HG03575 (cell line): ENCODE measurements around the gene PAK5.
"Not testable (repeated sequence)": the region's sequence is repeated elsewhere in the genome, so short reads cannot be mapped to it uniquely, and the experiment has no call there.

Source experiments
- ATAC-seq: cut with Tn5 transposase; IDR thresholded peaks from one replicate; pipeline ENCODE4 v1.9.1; 2021; ENCODE audit not compliant: unreplicated experiment, insufficient number of reproducible peaks, low FRiP score; ENCODE audit errors: extremely low read depth

Gene PAK5

GRCh38 chr20:9705722-9706476 lies 133.0 kb downstream of the PAK5 start:
- no peak for ATAC-seq

GRCh38 chr20:9699181-9699580 lies 139.7 kb downstream of the PAK5 start:
- ATAC-seq, result no peak

- ATAC-seq, result no peak
These were observed 149.8 kb downstream of the PAK5 start for GRCh38 chr20:9689041-9689440.

- no peak for ATAC-seq
These were observed 152.0 kb downstream of the PAK5 start for GRCh38 chr20:9686866-9687265.

- ATAC-seq, result no peak
These were observed 152.4 kb downstream of the PAK5 start for GRCh38 chr20:9686455-9686854.

- ATAC-seq, result no peak
These were observed 152.9 kb downstream of the PAK5 start for GRCh38 chr20:9686001-9686400.

- no peak for ATAC-seq
These were observed 153.9 kb downstream of the PAK5 start for GRCh38 chr20:9685011-9685410.

GRCh38 chr20:9677100-9677623 lies 161.7 kb downstream of the PAK5 start:
- ATAC-seq, result no peak

- no peak for ATAC-seq
These were observed 165.9 kb downstream of the PAK5 start for GRCh38 chr20:9672981-9673380.

GRCh38 chr20:9672027-9672426 lies 166.8 kb downstream of the PAK5 start:
- ATAC-seq, result no peak

GRCh38 chr20:9668381-9668780 lies 170.5 kb downstream of the PAK5 start:
- ATAC-seq, result no peak

GRCh38 chr20:9663423-9663822 lies 175.5 kb downstream of the PAK5 start:
- ATAC-seq, result no peak

GRCh38 chr20:9660236-9660868 lies 178.5 kb downstream of the PAK5 start:
- ATAC-seq, result no peak

- ATAC-seq, result no peak
These were observed 191.1 kb downstream of the PAK5 start for GRCh38 chr20:9647741-9648140.

GRCh38 chr20:9646375-9646774 lies 192.5 kb downstream of the PAK5 start:
- no peak for ATAC-seq

- no peak for ATAC-seq
These were observed 196.0 kb downstream of the PAK5 start for GRCh38 chr20:9642882-9643281.

GRCh38 chr20:9641499-9642000 lies 197.3 kb downstream of the PAK5 start:
- ATAC-seq, result not testable (repeated sequence)

GRCh38 chr20:9637889-9638288 lies 201.0 kb downstream of the PAK5 start:
- ATAC-seq, result no peak

- ATAC-seq, result no peak
These were observed 203.1 kb downstream of the PAK5 start for GRCh38 chr20:9635750-9636149.

GRCh38 chr20:9634327-9634726 lies 204.5 kb downstream of the PAK5 start:
- no peak for ATAC-seq
